Effector memory CD4-positive, alpha-beta T cell (primary cell): Measurements from ENCODE around the gene NCL.

Experiments used
- DNase-seq, 3 donors: peaks; one replicate each; pipeline ENCODE4 v3.0.0-alpha.2; 2020
- H3K27ac ChIP-seq: 2 replicates; pipeline ENCODE4 v1.7.0; 2013; ENCODE audit warnings: mild to moderate bottlenecking, low read length, moderate library complexity; ENCODE audit not compliant: insufficient read depth, poor library complexity, severe bottlenecking
- H3K27me3 ChIP-seq: replicated peaks from 2 replicates; pipeline ENCODE4 v1.7.0; 2013; ENCODE audit warnings: mild to moderate bottlenecking, low read length; ENCODE audit not compliant: insufficient read depth, control insufficient read depth, poor library complexity, severe bottlenecking
- H3K36me3 ChIP-seq: 2 replicates; pipeline ENCODE4 v1.7.0; 2013; ENCODE audit warnings: mild to moderate bottlenecking, low read length, moderate library complexity; ENCODE audit not compliant: control insufficient read depth, insufficient read depth
- H3K4me1 ChIP-seq: 2 replicates; pipeline ENCODE4 v1.7.0; 2013; ENCODE audit warnings: low read length, mild to moderate bottlenecking; ENCODE audit not compliant: control insufficient read depth, insufficient read depth, poor library complexity, severe bottlenecking
- H3K4me3 ChIP-seq: 2 replicates; pipeline ENCODE4 v1.7.0; 2013; ENCODE audit warnings: low read length, low read depth, mild to moderate bottlenecking; ENCODE audit not compliant: insufficient read depth, poor library complexity, severe bottlenecking
- H3K9me3 ChIP-seq: 2 replicates; pipeline ENCODE4 v1.7.0; 2013; ENCODE audit warnings: mild to moderate bottlenecking, low read length, moderate library complexity; ENCODE audit not compliant: control insufficient read depth
- total RNA-seq, 3 donors: gene quantifications; one replicate each; lab custom pipeline; 2026; lab: John Stamatoyannopoulos, UW

NCL gene
- 480 to 728 (median 708) reads per million in 3 donors for total RNA-seq

GRCh38 chr2:231463698-231464575 is at the start of gene NCL:
TSS of gene NCL (minus strand) at chr2:231464484. CDS start at chr2:231464353, 131 bp downstream.
- Histone ChIP-seq H3K27ac (peak within 1 kb of the TSS; percentile 96), H3K4me1 (peaks cover 21% of the 10 kb centered on the region), H3K27me3 (no peaks in the 10 kb centered on the region), H3K9me3 (no peaks in the 10 kb centered on the region), H3K4me3 (peak within 1 kb of the TSS; percentile 75), H3K36me3 (peaks cover 39% of the 10 kb centered on the region)
- DNase-seq, result peak; percentile 79 to 85 (median 82)

GRCh38 chr2:231513746-231514224 is 49.5 kb upstream of the NCL start:
- no peak for DNase-seq
- Histone ChIP-seq H3K4me3 (peak overlapping the region; percentile 11), H3K4me1 (peaks cover 3% of the 10 kb centered on the region), H3K9me3 (no peaks in the 10 kb centered on the region), H3K36me3 (no peaks in the 10 kb centered on the region), H3K27me3 (no peaks in the 10 kb centered on the region), H3K27ac (peak overlapping the region; percentile 84)

GRCh38 chr2:231512222-231512621 is 47.9 kb upstream of the NCL start:
- peaks cover 3% of the 10 kb centered on the region for H3K4me1 ChIP-seq
- DNase-seq, result no peak
- H3K27me3 ChIP-seq, result no peaks in the 10 kb centered on the region
- H3K27ac ChIP-seq, result no peak overlapping the region
- H3K4me3 ChIP-seq, result no peak overlapping the region
- no peaks in the 10 kb centered on the region for H3K9me3 ChIP-seq
- H3K36me3 ChIP-seq, result no peaks in the 10 kb centered on the region

GRCh38 chr2:231503766-231504165 is 39.5 kb upstream of the NCL start:
- no peak for DNase-seq
- H3K27ac ChIP-seq, result no peak overlapping the region
- no peaks in the 10 kb centered on the region for H3K4me1 ChIP-seq
- H3K9me3 ChIP-seq, result no peaks in the 10 kb centered on the region
- H3K27me3 ChIP-seq, result no peaks in the 10 kb centered on the region
- H3K4me3 ChIP-seq, result no peak overlapping the region
- no peaks in the 10 kb centered on the region for H3K36me3 ChIP-seq

GRCh38 chr2:231502596-231502995 is 38.3 kb upstream of the NCL start:
- DNase-seq, result no peak
- no peak overlapping the region for H3K4me3 ChIP-seq
- no peak overlapping the region for H3K27ac ChIP-seq
- H3K9me3 ChIP-seq, result no peaks in the 10 kb centered on the region
- H3K27me3 ChIP-seq, result no peaks in the 10 kb centered on the region
- no peaks in the 10 kb centered on the region for H3K36me3 ChIP-seq
- no peaks in the 10 kb centered on the region for H3K4me1 ChIP-seq

- no peak for DNase-seq
- no peaks in the 10 kb centered on the region for H3K9me3 ChIP-seq
- no peak overlapping the region for H3K27ac ChIP-seq
- no peaks in the 10 kb centered on the region for H3K36me3 ChIP-seq
- H3K27me3 ChIP-seq, result no peaks in the 10 kb centered on the region
- H3K4me3 ChIP-seq, result no peak overlapping the region
- H3K4me1 ChIP-seq, result no peaks in the 10 kb centered on the region
Measured at GRCh38 chr2:231497651-231498050, 33.4 kb upstream of the NCL start.

- H3K27me3 ChIP-seq, result no peaks in the 10 kb centered on the region
- no peak for DNase-seq
- H3K27ac ChIP-seq, result no peak overlapping the region
- no peaks in the 10 kb centered on the region for H3K9me3 ChIP-seq
- no peaks in the 10 kb centered on the region for H3K4me1 ChIP-seq
- H3K36me3 ChIP-seq, result no peaks in the 10 kb centered on the region
- no peak overlapping the region for H3K4me3 ChIP-seq
Measured at GRCh38 chr2:231494669-231495068, 30.4 kb upstream of the NCL start.

GRCh38 chr2:231490801-231491200 is 26.5 kb upstream of the NCL start:
- H3K27me3 ChIP-seq, result no peaks in the 10 kb centered on the region
- no peak overlapping the region for H3K4me3 ChIP-seq
- no peaks in the 10 kb centered on the region for H3K36me3 ChIP-seq

GRCh38 chr2:231489990-231490389 is 25.7 kb upstream of the NCL start:
- DNase-seq, result no peak
- no peaks in the 10 kb centered on the region for H3K36me3 ChIP-seq

More at GRCh38 chr2:231490801-231491200, 26.5 kb upstream of the NCL start:
- Histone ChIP-seq H3K27ac (no peak overlapping the region), H3K4me1 (no peaks in the 10 kb centered on the region), H3K9me3 (no peaks in the 10 kb centered on the region)
- DNase-seq, result no peak

GRCh38 chr2:231488331-231488730 is 24.0 kb upstream of the NCL start:
- no peak for DNase-seq
- H3K4me1 ChIP-seq, result peaks cover under 1% of the 10 kb centered on the region
- H3K27me3 ChIP-seq, result no peaks in the 10 kb centered on the region
- no peak overlapping the region for H3K4me3 ChIP-seq
- no peak overlapping the region for H3K27ac ChIP-seq
- no peaks in the 10 kb centered on the region for H3K36me3 ChIP-seq
- no peaks in the 10 kb centered on the region for H3K9me3 ChIP-seq

More at GRCh38 chr2:231489990-231490389, 25.7 kb upstream of the NCL start:
- no peaks in the 10 kb centered on the region for H3K9me3 ChIP-seq
- H3K4me3 ChIP-seq, result no peak overlapping the region
- H3K27ac ChIP-seq, result no peak overlapping the region
- H3K27me3 ChIP-seq, result no peaks in the 10 kb centered on the region
- no peaks in the 10 kb centered on the region for H3K4me1 ChIP-seq
